Measurements from ENCODE around the gene LRRC27. TPM values are rescaled to one million over a fixed set of nuclear protein-coding genes. Genes with fewer than 3 reads are reported as not detected.

Gene LRRC27
- total RNA-seq, 4 donors from 2014 or later: 0.59 to 32.6 (median 15.3) TPM

- no peak overlapping the region for H3K27ac ChIP-seq
- H3K9me3 ChIP-seq: no peaks in the 10 kb centered on the region
- H3K27me3 ChIP-seq: no peaks in the 10 kb centered on the region
- H3K4me1 ChIP-seq: no peaks in the 10 kb centered on the region
- H3K4me3 ChIP-seq: no peak overlapping the region
- peak in 1 of 2 donors; percentile 12 for DNase-seq
- no peaks in the 10 kb centered on the region for H3K36me3 ChIP-seq
- TF ChIP-seq CTCF (IDR thresholded peaks at IDR 0.05): no peak
- no peak for TF ChIP-seq POLR2A (IDR thresholded peaks at IDR 0.05)
- intact Hi-C loops (cut with DNase I; ENCODE audit: low total_unique reads): loop anchor here (10.0 kb wide), 1 partner anchor 262 kb away; no protein-coding TSS in a partner anchor
These were observed 50.4 kb downstream of the LRRC27 start for GRCh38 chr10:132382231-132382922.

DNA sequence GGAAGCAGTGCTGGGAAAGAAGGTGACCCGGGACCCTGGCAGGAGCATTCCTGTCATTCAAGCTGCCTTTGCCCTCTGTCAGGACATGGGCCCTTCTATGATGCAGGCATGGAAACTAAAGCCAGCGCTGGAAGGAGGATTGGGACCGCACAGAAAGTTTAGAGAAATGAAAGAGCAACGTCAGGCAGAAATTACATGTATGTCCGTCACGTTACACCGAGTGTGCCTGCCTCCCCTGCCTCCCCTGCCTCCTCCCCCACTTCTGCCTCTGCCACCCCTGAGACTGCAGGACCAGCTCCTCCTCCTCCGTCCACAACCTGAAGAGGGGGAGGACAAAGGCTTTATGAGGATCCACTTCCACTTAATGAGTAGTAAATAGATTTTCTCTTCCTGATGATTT is 51.1 kb downstream of the LRRC27 start:
- H3K9me3 ChIP-seq: no peaks in the 10 kb centered on the region
- H3K27me3 ChIP-seq: no peaks in the 10 kb centered on the region
- no peaks in the 10 kb centered on the region for H3K36me3 ChIP-seq
- H3K4me1 ChIP-seq: no peaks in the 10 kb centered on the region
- H3K4me3 ChIP-seq: no peak overlapping the region
- intact Hi-C loops (cut with DNase I; ENCODE audit: low total_unique reads): loop anchor here (10.0 kb wide), 1 partner anchor 262 kb away; no protein-coding TSS in a partner anchor
- H3K27ac ChIP-seq: peak overlapping the region in 1 of 2 donors; percentile 5
- TF ChIP-seq CTCF (IDR thresholded peaks at IDR 0.05) (no peak), POLR2A (IDR thresholded peaks at IDR 0.05) (no peak)
- peak in 1 of 2 donors; percentile 28 for DNase-seq

DNA sequence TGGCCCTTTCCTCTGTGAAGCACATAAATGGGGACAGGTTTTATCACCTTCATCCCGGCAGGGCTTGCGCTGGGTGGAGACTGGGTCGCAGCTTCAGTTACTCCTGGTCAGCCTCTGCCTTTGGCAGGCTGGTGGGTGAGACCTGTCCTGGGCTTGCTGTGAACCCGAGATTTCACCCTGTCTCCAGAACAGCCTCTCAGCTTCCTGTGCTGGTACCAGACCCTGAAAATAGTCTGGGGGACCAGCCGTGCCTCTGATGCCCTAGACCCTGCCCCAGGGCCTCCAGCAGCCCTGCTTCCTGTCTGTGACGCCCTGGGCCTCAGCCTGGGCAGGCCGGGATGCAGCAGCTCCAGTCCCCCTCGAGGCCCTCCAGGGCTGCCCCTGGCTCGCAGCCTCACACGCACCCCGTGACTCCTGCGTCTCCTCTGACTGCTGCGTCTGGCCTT is 51.8 kb downstream of the LRRC27 start:
- peak in 1 of 2 donors; percentile 13 for DNase-seq
- intact Hi-C loops (cut with DNase I; ENCODE audit: low total_unique reads): loop anchor here (10.0 kb wide), 1 partner anchor 261 kb away; no protein-coding TSS in a partner anchor
- H3K4me1 ChIP-seq: no peaks in the 10 kb centered on the region
- TF ChIP-seq POLR2A (IDR thresholded peaks at IDR 0.05) (no peak), CTCF (IDR thresholded peaks at IDR 0.05) (no peak)
- peak overlapping the region in 1 of 2 donors; percentile 24 for H3K27ac ChIP-seq
- H3K27me3 ChIP-seq: no peaks in the 10 kb centered on the region
- H3K36me3 ChIP-seq: no peaks in the 10 kb centered on the region
- no peak overlapping the region for H3K4me3 ChIP-seq
- H3K9me3 ChIP-seq: no peaks in the 10 kb centered on the region

DNA sequence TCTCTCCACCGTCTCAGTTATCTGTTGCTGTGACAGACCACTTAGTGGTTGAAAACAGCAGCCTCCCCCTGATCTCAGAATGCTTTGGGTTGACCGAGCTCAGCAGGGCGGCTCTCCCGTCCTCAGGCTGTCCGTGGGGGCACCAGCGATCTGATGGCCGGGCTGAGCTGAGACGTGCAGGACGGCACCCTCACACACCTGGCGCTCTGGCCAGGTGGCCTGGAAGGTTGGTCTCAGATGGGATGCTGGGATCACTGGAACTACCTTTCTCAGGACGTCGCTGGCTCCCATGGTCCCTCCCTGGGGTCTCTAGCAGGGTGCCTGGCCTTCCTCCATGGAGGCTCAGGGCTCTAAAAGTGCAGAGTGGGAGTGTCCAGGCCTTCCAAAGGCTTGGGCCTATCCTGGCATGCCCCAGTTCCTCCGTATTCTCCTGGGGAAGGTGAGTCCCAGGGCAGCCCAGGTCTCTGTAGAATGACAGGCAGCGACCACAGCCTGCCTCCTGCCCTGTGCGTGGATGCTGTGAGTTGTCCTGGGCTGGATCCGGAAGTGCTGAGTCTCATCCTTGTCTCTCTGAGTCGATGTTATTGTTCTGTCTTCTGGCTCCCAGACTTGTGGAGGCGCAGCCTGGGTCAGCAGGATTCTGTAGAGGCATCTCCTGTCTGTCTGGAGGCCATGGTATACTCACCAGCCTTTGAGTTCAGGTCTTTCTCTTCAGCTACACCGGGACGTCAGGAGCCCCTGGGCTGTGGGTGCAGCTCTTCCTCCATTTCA is 52.8 kb downstream of the LRRC27 start:
- intact Hi-C loops (cut with DNase I; ENCODE audit: low total_unique reads): loop anchor here (10.0 kb wide), 1 partner anchor 260 kb away; no protein-coding TSS in a partner anchor

More for the DNA sequence above, 52.8 kb downstream of the LRRC27 start:
- Histone ChIP-seq H3K27me3 (no peaks in the 10 kb centered on the region), H3K4me1 (no peaks in the 10 kb centered on the region), H3K27ac (no peak overlapping the region), H3K9me3 (no peaks in the 10 kb centered on the region), H3K36me3 (no peaks in the 10 kb centered on the region), H3K4me3 (no peak overlapping the region)
- DNase-seq: peak in 1 of 2 donors; percentile 12
- TF ChIP-seq CTCF (IDR thresholded peaks at IDR 0.05) (no peak), POLR2A (IDR thresholded peaks at IDR 0.05) (no peak)
